Measurements from ENCODE around the gene MAP3K5. TPM values are rescaled to one million over a fixed set of nuclear protein-coding genes. Genes with fewer than 3 reads are reported as not detected.

MAP3K5 gene
- total RNA-seq, 4 donors from 2014 or later, result 26.9 to 64.5 (median 34.0) TPM

DNA sequence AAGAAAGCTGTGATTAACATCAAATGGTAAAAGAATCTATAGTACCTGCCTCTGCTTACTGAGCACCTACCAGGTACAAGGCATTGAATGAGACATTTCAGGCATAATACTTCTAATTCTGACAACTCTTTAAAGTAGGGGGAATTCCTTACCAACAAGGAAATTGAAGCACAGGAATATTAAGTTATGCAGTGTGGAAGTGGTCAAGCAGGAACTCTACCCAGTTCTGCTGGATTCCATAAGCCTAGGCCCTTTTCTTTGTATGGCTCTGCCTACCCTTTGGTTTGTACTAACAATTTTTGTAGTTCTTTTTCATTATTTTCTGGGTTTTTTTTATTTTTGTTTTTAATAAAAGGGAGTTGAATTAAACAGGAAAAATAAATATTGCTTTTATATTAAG lies 114.5 kb downstream of the MAP3K5 start:
- H3K4me3 ChIP-seq, result no peak overlapping the region
- H3K4me1 ChIP-seq, result peaks cover 0 to 7% (median 0%) of the 10 kb centered on the region in 4 donors
- TF ChIP-seq, protein P1, sequence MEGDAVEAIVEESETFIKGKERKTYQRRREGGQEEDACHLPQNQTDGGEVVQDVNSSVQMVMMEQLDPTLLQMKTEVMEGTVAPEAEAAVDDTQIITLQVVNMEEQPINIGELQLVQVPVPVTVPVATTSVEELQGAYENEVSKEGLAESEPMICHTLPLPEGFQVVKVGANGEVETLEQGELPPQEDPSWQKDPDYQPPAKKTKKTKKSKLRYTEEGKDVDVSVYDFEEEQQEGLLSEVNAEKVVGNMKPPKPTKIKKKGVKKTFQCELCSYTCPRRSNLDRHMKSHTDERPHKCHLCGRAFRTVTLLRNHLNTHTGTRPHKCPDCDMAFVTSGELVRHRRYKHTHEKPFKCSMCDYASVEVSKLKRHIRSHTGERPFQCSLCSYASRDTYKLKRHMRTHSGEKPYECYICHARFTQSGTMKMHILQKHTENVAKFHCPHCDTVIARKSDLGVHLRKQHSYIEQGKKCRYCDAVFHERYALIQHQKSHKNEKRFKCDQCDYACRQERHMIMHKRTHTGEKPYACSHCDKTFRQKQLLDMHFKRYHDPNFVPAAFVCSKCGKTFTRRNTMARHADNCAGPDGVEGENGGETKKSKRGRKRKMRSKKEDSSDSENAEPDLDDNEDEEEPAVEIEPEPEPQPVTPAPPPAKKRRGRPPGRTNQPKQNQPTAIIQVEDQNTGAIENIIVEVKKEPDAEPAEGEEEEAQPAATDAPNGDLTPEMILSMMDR (IDR thresholded peaks at IDR 0.05), result no peak
- TF ChIP-seq EP300 (IDR thresholded peaks at IDR 0.05), result no peak
- no peak for TF ChIP-seq POLR2A (IDR thresholded peaks at IDR 0.05)
- H3K9me3 ChIP-seq, result no peaks in the 10 kb centered on the region
- H3K27ac ChIP-seq, result no peak overlapping the region
- no peaks in the 10 kb centered on the region for H3K36me3 ChIP-seq
- no peaks in the 10 kb centered on the region for H3K27me3 ChIP-seq
- DNase-seq (ENCODE audit: low spot score in 2 of 2), result no peak

DNA sequence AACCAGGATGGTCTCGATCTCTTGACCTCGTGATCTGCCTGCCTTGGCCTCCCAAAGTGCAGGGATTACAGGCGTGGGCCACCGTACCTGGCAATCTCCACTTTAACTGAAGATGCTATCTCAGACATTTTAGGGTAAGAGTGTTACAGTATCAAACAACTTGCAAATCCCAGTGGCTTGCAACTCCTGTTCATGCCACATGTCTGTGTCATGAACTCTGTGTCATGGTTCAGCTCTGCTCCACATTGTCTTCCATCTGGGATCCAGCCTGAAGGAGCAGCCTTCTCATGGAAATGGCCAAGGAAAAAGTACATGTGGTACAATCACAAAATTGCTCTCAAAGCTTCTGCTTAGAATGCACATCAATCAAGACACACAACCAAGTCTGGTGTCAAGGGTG lies 114.9 kb downstream of the MAP3K5 start:
- 93 to 100% methylated on average over 4 of the region's 4 CpGs for WGBS, 2 donors
- no peak for DNase-seq (ENCODE audit: low spot score in 2 of 2)
- peaks cover 0 to 6% (median 0%) of the 10 kb centered on the region in 4 donors for H3K4me1 ChIP-seq
- H3K9me3 ChIP-seq, result no peaks in the 10 kb centered on the region
- no peak overlapping the region for H3K27ac ChIP-seq
- no peak overlapping the region for H3K4me3 ChIP-seq
- TF ChIP-seq, protein P1 (IDR thresholded peaks at IDR 0.05), result no peak
- TF ChIP-seq EP300 (IDR thresholded peaks at IDR 0.05) (no peak), POLR2A (IDR thresholded peaks at IDR 0.05) (no peak)
- no peaks in the 10 kb centered on the region for H3K36me3 ChIP-seq
- no peaks in the 10 kb centered on the region for H3K27me3 ChIP-seq

DNA sequence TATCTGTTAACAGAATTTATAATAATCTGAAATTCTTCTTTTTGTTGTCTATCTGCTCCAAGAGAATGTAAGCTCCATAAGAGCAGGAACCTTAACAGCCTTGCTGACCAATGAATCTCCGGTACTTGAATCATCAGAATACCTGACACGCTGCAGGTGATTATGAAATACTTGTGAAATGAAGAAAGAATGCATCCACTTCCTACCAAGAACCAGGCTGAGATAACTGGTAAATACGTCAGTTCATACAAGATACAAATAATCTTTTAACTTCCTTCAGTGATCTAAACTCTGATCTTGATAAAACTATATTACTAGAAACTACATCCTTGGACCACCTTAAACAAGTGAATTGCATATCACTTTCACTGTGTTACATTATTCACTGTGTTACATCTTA lies 116.2 kb downstream of the MAP3K5 start:
- DNase-seq (ENCODE audit: low spot score in 2 of 2), result no peak
- no peaks in the 10 kb centered on the region for H3K4me1 ChIP-seq

DNA sequence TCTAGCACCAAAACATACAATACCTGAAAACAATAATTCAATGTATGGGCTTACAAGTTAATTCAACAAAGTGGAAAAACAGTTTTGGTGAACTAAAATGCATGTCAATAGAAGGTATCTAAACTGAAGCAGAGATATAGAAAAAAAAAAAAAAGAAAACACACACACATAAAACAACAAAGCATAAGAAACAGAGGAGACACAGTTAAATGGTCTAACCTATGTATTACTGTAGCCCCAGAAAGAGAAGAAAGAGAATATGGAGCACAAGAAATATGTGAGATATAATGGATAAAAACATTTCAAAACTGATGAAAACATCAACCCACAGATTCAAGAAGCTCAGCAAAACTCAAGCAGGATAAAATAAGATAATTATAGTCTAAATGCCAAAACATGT lies 118.7 kb downstream of the MAP3K5 start:
- DNase-seq (ENCODE audit: low spot score in 2 of 2), result no peak
- no peak overlapping the region for H3K27ac ChIP-seq
- TF ChIP-seq POLR2A (IDR thresholded peaks at IDR 0.05), result no peak
- no peak for TF ChIP-seq EP300 (IDR thresholded peaks at IDR 0.05)
- TF ChIP-seq, protein P1 (IDR thresholded peaks at IDR 0.05), result no peak
- no peaks in the 10 kb centered on the region for H3K36me3 ChIP-seq
- peaks cover 0 to 10% (median 2%) of the 10 kb centered on the region in 4 donors for H3K4me1 ChIP-seq
- no peaks in the 10 kb centered on the region for H3K27me3 ChIP-seq
- H3K9me3 ChIP-seq, result no peaks in the 10 kb centered on the region
- no peak overlapping the region for H3K4me3 ChIP-seq

More for the DNA sequence above, 116.2 kb downstream of the MAP3K5 start:
- Histone ChIP-seq H3K9me3 (no peaks in the 10 kb centered on the region), H3K27me3 (no peaks in the 10 kb centered on the region), H3K4me3 (no peak overlapping the region), H3K36me3 (no peaks in the 10 kb centered on the region), H3K27ac (no peak overlapping the region)
- TF ChIP-seq, protein P1 (IDR thresholded peaks at IDR 0.05), result no peak
- TF ChIP-seq POLR2A (IDR thresholded peaks at IDR 0.05), result no peak
- TF ChIP-seq EP300 (IDR thresholded peaks at IDR 0.05), result no peak
- 90 to 91% methylated on average over 3 of the region's 3 CpGs for WGBS, 2 donors

DNA sequence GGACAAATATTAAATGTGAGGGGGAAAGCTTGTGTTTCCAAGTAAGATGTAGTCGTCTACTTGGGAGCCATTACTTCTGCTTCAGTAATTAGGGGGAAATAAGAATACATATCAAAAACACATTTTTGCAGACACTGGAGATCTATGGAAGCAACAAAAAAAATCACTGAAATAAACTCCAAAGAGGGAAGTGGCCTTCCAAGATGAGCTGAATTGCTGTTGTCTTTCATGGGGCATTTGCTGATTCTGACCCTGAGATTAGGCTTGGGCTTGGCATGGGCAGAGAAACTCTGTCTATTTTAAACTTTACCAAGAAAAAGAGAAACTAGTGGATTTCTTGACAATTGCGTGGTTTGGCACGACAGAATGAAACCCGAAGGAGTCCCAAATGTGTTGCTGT lies 120.1 kb downstream of the MAP3K5 start:
- Histone ChIP-seq H3K36me3 (no peaks in the 10 kb centered on the region), H3K9me3 (no peaks in the 10 kb centered on the region), H3K4me3 (no peak overlapping the region), H3K4me1 (peaks cover 0 to 13% (median 2%) of the 10 kb centered on the region in 4 donors), H3K27ac (no peak overlapping the region), H3K27me3 (no peaks in the 10 kb centered on the region)
- 87 to 89% methylated on average over 4 of the region's 4 CpGs for WGBS, 2 donors
- no peak for TF ChIP-seq EP300 (IDR thresholded peaks at IDR 0.05)
- no peak for TF ChIP-seq POLR2A (IDR thresholded peaks at IDR 0.05)
- TF ChIP-seq, protein P1 (IDR thresholded peaks at IDR 0.05), result no peak
- no peak for DNase-seq (ENCODE audit: low spot score in 2 of 2)
